HG03460 (cell line): ENCODE measurements around the gene ATP6AP2.

ENCODE experiments used
- ATAC-seq: cut with Tn5 transposase; IDR thresholded peaks from one replicate; pipeline ENCODE4 v1.9.1; 2021; ENCODE audit not compliant: unreplicated experiment

ATP6AP2 gene

GRCh38 chrX:40580537-40581335 lies at the start of gene ATP6AP2:
TSS of gene ATP6AP2 (plus strand) at chrX:40580970. CDS start at chrX:40581066, 96 bp downstream.
- ATAC-seq, result peak; percentile 93

- no peak for ATAC-seq
Measured at GRCh38 chrX:40531056-40531826, 49.5 kb upstream of the ATP6AP2 start.

DNA sequence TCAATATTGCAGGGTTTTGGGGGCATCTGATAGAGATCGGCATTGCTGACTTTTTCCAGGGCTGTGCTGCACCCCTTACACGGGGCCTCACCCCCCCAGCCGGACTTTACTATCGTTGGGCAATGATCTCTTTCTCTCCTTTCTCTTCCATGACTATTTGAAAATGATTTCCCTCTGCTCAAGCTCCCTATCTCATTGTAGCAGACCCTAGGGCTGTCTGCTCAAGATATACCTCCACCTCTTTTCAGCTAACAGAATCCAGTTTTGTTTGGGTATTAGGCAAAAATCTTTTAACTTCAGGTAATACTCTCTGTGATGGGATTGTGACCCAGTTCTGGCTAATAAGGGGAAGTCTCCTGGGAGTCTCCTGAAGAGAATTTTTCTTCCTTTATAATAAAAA lies 43.5 kb upstream of the ATP6AP2 start:
- no peak for ATAC-seq

DNA sequence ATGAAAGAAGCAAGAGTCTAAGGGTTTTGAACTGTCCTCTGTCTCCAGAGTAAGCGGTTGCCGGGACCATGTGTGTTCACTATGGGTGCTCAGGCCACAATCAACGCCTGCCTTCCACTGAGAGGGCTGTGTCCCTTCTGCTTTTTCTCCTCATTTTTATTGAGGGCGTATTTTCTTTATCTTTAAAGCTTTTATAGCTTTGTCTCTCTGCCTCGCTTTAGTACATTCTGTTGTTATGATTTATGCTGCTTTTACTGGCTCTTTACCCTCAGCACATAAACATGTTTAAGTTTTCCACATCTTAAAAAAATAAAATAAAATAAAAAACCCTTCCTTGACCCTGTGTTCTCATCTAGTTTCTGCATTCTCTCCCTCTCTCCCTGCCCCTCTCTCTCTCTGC lies 42.4 kb upstream of the ATP6AP2 start:
- ATAC-seq, result no peak

GRCh38 chrX:40539214-40540142 lies 41.3 kb upstream of the ATP6AP2 start:
- peak; percentile 86 for ATAC-seq

DNA sequence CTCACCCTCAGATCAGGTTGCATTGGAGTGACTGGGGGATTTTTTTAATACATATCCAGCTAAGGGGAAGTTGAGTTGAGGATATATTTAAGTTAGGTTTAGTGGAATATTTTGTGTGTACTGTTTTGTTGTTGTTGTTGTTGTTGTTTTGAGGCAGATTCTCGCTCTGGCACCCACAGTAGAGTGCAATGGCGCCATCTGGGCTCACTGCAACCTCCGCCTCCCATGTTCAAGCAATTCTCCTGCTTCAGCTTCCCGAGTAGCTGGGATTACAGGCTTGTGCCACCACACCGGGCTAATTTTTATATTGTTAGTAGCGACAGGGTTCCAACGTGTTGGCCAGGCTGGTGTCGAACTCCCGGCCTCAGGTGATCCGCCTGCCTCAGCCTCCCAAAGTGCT lies 38.6 kb upstream of the ATP6AP2 start:
- ATAC-seq, result no peak

GRCh38 chrX:40542972-40543371 lies 37.8 kb upstream of the ATP6AP2 start:
- ATAC-seq, result no peak

DNA sequence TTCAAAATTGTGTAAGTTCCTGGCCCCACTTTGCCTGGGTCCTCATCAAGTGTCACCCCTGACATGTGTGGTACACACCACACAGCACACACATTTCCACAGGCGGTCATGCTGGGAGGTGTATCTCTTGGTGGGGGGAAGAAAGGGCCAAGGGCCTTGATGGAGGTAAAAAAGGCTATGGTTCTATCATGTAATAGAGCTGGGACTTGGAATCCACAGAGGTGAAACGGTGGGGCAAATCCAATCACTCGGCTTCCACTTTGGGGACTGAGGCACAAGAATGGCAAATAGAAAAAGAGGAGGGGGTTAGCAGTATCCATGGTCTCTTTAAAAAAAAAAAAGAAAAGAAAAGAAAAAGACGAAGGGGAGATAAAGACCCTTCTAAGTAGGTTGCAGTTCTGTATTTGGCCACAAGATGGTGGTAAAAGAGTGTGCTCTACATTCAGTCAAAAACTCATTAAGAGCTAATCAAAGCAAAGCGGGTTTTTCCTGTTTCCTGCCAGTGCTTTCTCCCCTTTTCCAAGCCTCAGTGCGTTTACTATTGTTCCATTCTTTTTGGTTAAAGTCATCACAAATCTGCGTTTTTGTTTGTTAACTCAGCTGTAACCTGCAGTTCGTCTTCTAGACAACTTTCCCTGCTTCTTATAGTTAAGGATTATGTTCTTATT lies 37.0 kb upstream of the ATP6AP2 start:
- ATAC-seq, result no peak

- ATAC-seq, result no peak
Measured at GRCh38 chrX:40544343-40545266, 36.2 kb upstream of the ATP6AP2 start.

GRCh38 chrX:40546870-40547269 lies 33.9 kb upstream of the ATP6AP2 start:
- no peak for ATAC-seq

DNA sequence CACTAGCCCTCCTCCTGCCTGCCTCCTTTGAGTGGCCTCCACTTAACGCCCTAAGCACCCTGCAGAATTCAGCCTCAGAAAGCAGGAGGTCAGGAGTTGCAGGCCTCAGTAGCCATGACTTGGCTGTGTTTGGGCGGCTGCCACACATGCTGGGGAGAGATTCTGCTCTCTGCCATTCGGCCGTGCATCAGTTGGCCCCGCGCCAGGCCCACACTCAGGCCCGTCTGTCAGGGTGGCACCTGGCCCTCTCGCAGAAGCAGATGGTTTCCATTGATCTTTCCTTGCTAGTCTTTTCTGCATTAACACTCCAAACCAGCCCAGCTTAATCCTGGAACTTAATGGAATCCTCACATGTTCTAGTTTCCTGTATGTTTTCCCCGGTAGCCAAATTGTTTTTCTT lies 30.7 kb upstream of the ATP6AP2 start:
- no peak for ATAC-seq

DNA sequence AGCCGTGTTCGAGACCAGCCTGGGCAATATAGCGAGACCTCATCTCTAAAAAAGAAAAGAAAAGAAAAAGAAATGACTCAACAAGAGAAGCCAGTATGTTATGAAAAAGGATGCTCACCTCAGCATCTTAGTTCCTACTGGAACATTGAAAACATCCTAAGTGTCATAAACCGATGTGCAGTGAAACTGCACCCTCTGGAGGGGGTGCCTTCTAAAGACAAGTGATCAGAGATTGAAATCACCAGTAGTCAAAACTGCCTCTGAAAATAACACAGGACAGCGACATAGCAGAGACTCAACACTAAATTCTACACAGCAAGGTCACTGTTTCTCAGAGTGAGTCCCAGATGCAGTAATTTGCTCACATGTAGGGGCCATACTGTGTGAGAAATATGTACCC lies 28.0 kb upstream of the ATP6AP2 start:
- no peak for ATAC-seq

DNA sequence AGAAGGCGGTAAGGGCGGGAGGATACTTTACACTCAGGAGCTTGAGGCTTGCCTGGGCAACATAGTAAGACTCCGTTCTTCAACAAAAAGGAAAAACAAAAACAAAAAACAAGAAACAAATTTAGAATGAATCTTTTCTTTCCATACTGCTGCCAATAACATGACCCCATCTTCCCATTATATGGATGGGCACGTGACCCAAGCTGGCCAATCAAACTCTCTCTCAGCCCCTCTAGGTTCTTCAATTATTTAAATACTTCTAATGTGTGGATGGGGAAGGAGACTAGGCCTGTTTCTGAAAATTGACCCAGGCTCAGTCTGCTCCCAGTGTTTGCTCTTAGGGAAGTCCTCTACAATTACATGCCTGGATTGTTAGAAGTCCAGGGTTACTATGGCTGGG lies 22.2 kb upstream of the ATP6AP2 start:
- no peak for ATAC-seq

- ATAC-seq, result no peak
Measured at GRCh38 chrX:40563784-40564183, 17.0 kb upstream of the ATP6AP2 start.

GRCh38 chrX:40564447-40564846 lies 16.3 kb upstream of the ATP6AP2 start:
- no peak for ATAC-seq

DNA sequence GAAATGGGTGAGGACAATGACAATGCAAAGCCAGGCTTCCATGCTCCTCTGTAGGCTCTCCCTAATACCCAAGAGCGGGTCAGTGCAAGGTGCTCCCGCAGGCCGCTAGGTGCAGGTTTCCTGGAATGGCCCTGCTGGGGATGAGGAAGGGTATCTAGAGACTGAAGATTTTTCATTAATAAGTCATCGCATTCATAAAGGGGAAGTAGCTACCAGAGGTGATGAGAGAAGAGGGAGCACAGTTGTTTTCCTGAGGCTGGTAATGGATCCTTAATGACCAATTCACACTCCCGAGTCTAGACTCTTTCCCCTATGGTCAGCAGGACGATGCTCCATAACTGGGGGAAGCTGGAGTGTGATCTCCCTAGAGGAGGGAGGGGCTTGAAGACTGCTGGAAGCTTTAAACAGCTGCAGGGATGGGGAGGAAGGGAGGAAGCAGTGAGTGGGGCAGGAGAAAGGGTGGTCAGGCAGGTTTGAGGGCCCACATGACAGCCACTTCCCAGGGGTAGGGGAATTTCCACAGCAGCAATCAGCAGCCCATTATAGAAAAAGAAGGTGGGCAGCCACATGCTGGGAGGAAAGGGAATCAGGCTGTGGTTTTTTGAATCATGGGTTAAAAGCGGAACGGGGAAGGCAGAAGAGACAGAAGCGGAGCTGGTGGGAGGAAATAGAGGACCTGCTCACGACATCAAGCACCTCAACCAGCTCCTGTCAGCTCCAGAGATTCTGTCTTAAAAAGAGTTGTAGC lies 10.2 kb upstream of the ATP6AP2 start:
- ATAC-seq, result peak; percentile 76

DNA sequence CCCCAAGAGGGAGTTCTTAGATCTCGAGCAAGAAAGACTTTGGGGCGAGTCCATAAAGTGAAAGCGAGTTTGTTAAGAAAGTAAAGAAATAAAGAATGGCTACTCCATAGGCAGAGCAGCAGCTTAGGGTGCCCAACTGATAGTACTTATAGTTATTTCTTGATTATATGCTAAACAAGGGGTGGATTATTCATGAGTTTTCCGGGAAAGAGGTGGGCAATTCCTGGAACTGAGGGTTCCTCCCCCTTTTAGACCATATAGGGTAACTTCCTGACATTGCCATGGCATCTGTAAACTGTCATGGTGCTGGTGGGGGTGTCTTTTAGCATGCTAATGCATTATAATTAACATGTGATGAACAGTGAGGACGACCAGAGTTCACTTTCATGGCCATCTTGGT lies 9.6 kb upstream of the ATP6AP2 start:
- ATAC-seq, result peak; percentile 10

DNA sequence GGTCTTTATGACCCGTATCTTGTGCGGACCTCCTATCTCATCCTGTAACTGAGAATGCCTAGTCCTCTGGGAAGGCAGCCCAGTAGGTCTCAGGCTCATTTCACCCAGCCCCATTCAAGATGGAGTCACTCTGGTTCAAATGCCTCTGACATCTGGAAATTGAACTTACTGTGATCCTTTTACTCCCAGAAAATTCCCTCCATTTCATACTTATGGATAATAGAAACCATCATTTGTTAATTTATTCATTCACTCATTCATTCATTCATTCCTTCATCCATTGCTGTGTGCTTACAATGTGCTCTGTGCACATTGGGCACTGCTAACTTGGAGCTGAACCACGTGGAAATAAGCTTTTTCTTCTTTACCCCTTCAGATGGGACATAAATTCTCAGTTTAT lies 9.2 kb upstream of the ATP6AP2 start:
- ATAC-seq, result no peak

GRCh38 chrX:40573763-40574162 lies 7.0 kb upstream of the ATP6AP2 start:
- ATAC-seq, result no peak
